Measurements from ENCODE around the gene ADAM33. TPM values are rescaled to one million over a fixed set of nuclear protein-coding genes. Genes with fewer than 3 reads are reported as not detected.
A peak's percentile ranks its signal among the peaks of the same experiment; 100 is the strongest.

Gene ADAM33
- polyA plus RNA-seq, 3 donors, result not detected

- H3K36me3 Mint-ChIP-seq, result peaks cover 0 to 4% of the 10 kb centered on the region in 2 donors
- H3K27ac Mint-ChIP-seq, result no peak overlapping the region
- 93% methylated on average over 15 of the region's 15 CpGs for WGBS (ENCODE audit: insufficient coverage)
Observed at GRCh38 chr20:3696745-3697587, 15.2 kb upstream of the ADAM33 start.

GRCh38 chr20:3696200-3696599 lies 14.4 kb upstream of the ADAM33 start:
- Histone ChIP-seq H3K9ac (ENCODE audit: insufficient read depth, low read length, poor library complexity, severe bottlenecking) (no peak overlapping the region), H3K27me3 (ENCODE audit: control insufficient read depth in 2 of 2, insufficient read depth in 2 of 2, low read length in 2 of 2) (no peaks in the 10 kb centered on the region), H3K4me2 (replicated peaks; ENCODE audit: extremely low read depth, low read length, poor library complexity, severe bottlenecking) (no peak overlapping the region), H2AFZ (ENCODE audit: insufficient read depth, low read depth, low read length, poor library complexity, severe bottlenecking) (no peak overlapping the region), H3K4me3 (replicated peaks in 1 of 3; ENCODE audit: low read depth in 2 of 3, low read length in 3 of 3) (no peak overlapping the region), H3K9me3 (replicated peaks in 1 of 2; ENCODE audit: control insufficient read depth in 1 of 2, insufficient read depth in 1 of 2, low read length in 2 of 2) (peaks cover 4 to 8% of the 10 kb centered on the region in 2 donors), H3K36me3 (replicated peaks in 1 of 2; ENCODE audit: control insufficient read depth in 1 of 2, insufficient read depth in 2 of 2, low read length in 2 of 2) (peaks cover 0 to 3% of the 10 kb centered on the region in 2 donors), H4K20me1 (ENCODE audit: insufficient read depth, low read length) (no peaks in the 10 kb centered on the region), H3K27ac (ENCODE audit: low read depth in 1 of 2, low read length in 2 of 2) (no peak overlapping the region), H3K79me2 (ENCODE audit: insufficient read depth, low read length) (no peaks in the 10 kb centered on the region), H3K4me1 (ENCODE audit: control insufficient read depth in 1 of 2, insufficient read depth in 2 of 2, low read length in 2 of 2) (no peaks in the 10 kb centered on the region)
- no peak overlapping the region for H3K27ac Mint-ChIP-seq
- TF ChIP-seq CTCF (IDR thresholded peaks at IDR 0.05), result peak; percentile 48
- no peak overlapping the region for H3K4me3 Mint-ChIP-seq
- H3K36me3 Mint-ChIP-seq, result peaks cover 0 to 4% of the 10 kb centered on the region in 2 donors
- peaks cover 3 to 12% (median 5%) of the 10 kb centered on the region in 7 donors for H3K9me3 Mint-ChIP-seq
- whole genome bisulfite sequencing (ENCODE audit: insufficient coverage), result no CpG with 5 or more reads among the region's 1 CpG
- no peaks in the 10 kb centered on the region for H3K4me1 Mint-ChIP-seq
- peaks cover 1 to 7% (median 3%) of the 10 kb centered on the region in 3 donors for H3K27me3 Mint-ChIP-seq (ENCODE audit: low read depth in 3 of 3)
- intact Hi-C loops (cut with micrococcal nuclease), result no loop called here
- no peak for DNase-seq

More at GRCh38 chr20:3696745-3697587, 15.2 kb upstream of the ADAM33 start:
- Histone ChIP-seq H3K27ac (ENCODE audit: low read depth in 1 of 2, low read length in 2 of 2) (no peak overlapping the region), H3K36me3 (replicated peaks in 1 of 2; ENCODE audit: control insufficient read depth in 1 of 2, insufficient read depth in 2 of 2, low read length in 2 of 2) (peaks cover 0 to 9% of the 10 kb centered on the region in 2 donors), H3K4me1 (ENCODE audit: control insufficient read depth in 1 of 2, insufficient read depth in 2 of 2, low read length in 2 of 2) (no peaks in the 10 kb centered on the region), H2AFZ (ENCODE audit: insufficient read depth, low read depth, low read length, poor library complexity, severe bottlenecking) (no peak overlapping the region), H3K4me2 (replicated peaks; ENCODE audit: extremely low read depth, low read length, poor library complexity, severe bottlenecking) (no peak overlapping the region), H3K4me3 (replicated peaks in 1 of 3; ENCODE audit: low read depth in 2 of 3, low read length in 3 of 3) (no peak overlapping the region), H3K27me3 (ENCODE audit: control insufficient read depth in 2 of 2, insufficient read depth in 2 of 2, low read length in 2 of 2) (no peaks in the 10 kb centered on the region), H3K9me3 (replicated peaks in 1 of 2; ENCODE audit: control insufficient read depth in 1 of 2, insufficient read depth in 1 of 2, low read length in 2 of 2) (peaks cover 4 to 8% of the 10 kb centered on the region in 2 donors), H4K20me1 (ENCODE audit: insufficient read depth, low read length) (no peaks in the 10 kb centered on the region), H3K79me2 (ENCODE audit: insufficient read depth, low read length) (no peaks in the 10 kb centered on the region), H3K9ac (ENCODE audit: insufficient read depth, low read length, poor library complexity, severe bottlenecking) (no peak overlapping the region)
- no peak for TF ChIP-seq CTCF (IDR thresholded peaks at IDR 0.05)
- intact Hi-C loops (cut with micrococcal nuclease), result no loop called here
- no peaks in the 10 kb centered on the region for H3K4me1 Mint-ChIP-seq
- H3K27me3 Mint-ChIP-seq (ENCODE audit: low read depth in 3 of 3), result peaks cover 1 to 7% (median 3%) of the 10 kb centered on the region in 3 donors
- no peak overlapping the region for H3K4me3 Mint-ChIP-seq
- peaks cover 3 to 12% (median 5%) of the 10 kb centered on the region in 7 donors for H3K9me3 Mint-ChIP-seq
- no peak for DNase-seq

Data from CD14-positive monocyte (primary cell).